MCF 10A (cell line): Measurements from ENCODE around the gene THRA. TPM values are rescaled to one million over a fixed set of nuclear protein-coding genes. Genes with fewer than 3 reads are reported as not detected.

Source experiments
- BruUV-seq: library from RNA; stranded (reverse); fragments of 400-500 nt; replicated peaks from 2 replicates; lab custom pipeline; 2021; lab: Mats Ljungman, UMichigan
- CTCF ChIA-PET: fragments of 300-600 bp; sonication (Branson Sonifier 250); formaldehyde crosslinking; extraction: SDS; loops from one replicate; lab custom pipeline; 2021; ENCODE audit warnings: antibody characterized with exemption, inconsistent platforms; lab: Yijun Ruan, JAX
- POLR2A ChIA-PET: fragments of 300-600, 350-650 bp; sonication (Branson Sonifier 250); formaldehyde crosslinking; extraction: SDS; loops from one replicate; lab custom pipeline; 2020; ENCODE audit warnings: antibody characterized with exemption, inconsistent platforms; lab: Yijun Ruan, JAX
- DNase-seq: peaks from one replicate; pipeline ENCODE4 v3.0.0-alpha.2; 2018; ENCODE audit not compliant: unreplicated experiment
- H3K27ac Mint-ChIP-seq: one replicate; pipeline ENCODE4 v1.8.0; 2022; ENCODE audit warnings: mild to moderate bottlenecking, low read depth, mixed read lengths; ENCODE audit not compliant: unreplicated experiment
- H3K27me3 Mint-ChIP-seq: one replicate; pipeline ENCODE4 v1.8.0; 2022; ENCODE audit warnings: mixed read lengths; ENCODE audit not compliant: insufficient read depth, unreplicated experiment
- H3K36me3 Mint-ChIP-seq: one replicate; pipeline ENCODE4 v1.8.0; 2022; ENCODE audit warnings: mild to moderate bottlenecking, moderate library complexity, mixed read lengths; ENCODE audit not compliant: insufficient read depth, unreplicated experiment
- H3K4me1 Mint-ChIP-seq: one replicate; pipeline ENCODE4 v1.8.0; 2022; ENCODE audit warnings: mixed read lengths; ENCODE audit not compliant: insufficient read depth, unreplicated experiment
- H3K4me3 Mint-ChIP-seq: one replicate; pipeline ENCODE4 v1.8.0; 2022; ENCODE audit warnings: mild to moderate bottlenecking, moderate library complexity, mixed read lengths; ENCODE audit not compliant: unreplicated experiment
- H3K9me3 Mint-ChIP-seq: one replicate; pipeline ENCODE4 v1.8.0; 2022; ENCODE audit warnings: mixed read lengths; ENCODE audit not compliant: unreplicated experiment
- CTCF ChIP-seq: fragments of 200-600 bp; IDR thresholded peaks from one replicate; pipeline ENCODE4 v1.8.0; 2022; ENCODE audit warnings: antibody characterized with exemption, mild to moderate bottlenecking; ENCODE audit not compliant: unreplicated experiment
- intact Hi-C: fragments of 100-400 bp; cut with micrococcal nuclease; formaldehyde crosslinking; loops from 2 replicates; pipeline ENCODE4 v1.14.1; 2022
- total RNA-seq: library from RNA; stranded (reverse); gene quantifications from 2 replicates; pipeline ENCODE4 v1.2.3, GENCODE V29; 2022

Gene THRA
- total RNA-seq, 1 experiment from 2014 or later, result 6.4 TPM

- ChIA-PET POLR2A (interaction anchor here (0.5 to 6.3 kb wide), 24 partner anchors 10 to 197 kb away, joined by 3 to 160 read pairs (median 5); partner anchors contain the start of genes CASC3, CSF3, MED24 and NR1D1), CTCF (interaction anchor here (1.0 to 3.4 kb wide), 10 partner anchors 10 to 186 kb away, joined by 3 to 38 read pairs (median 4); partner anchors contain the start of genes CASC3 and NR1D1)
- Mint-ChIP-seq H3K4me3 (peak overlapping the region; percentile 99), H3K27ac (peak overlapping the region; percentile 72), H3K36me3 (peaks cover 57% of the 10 kb centered on the region), H3K9me3 (no peaks in the 10 kb centered on the region), H3K4me1 (peaks cover 20% of the 10 kb centered on the region), H3K27me3 (no peaks in the 10 kb centered on the region)
- intact Hi-C loops, result loop anchor here (1.0 kb wide), 1 partner anchor 16 kb away; no protein-coding TSS in a partner anchor
- no peak for TF ChIP-seq CTCF
- DNase-seq, result no peak
- TSS peak; percentile 32 for BruUV-seq
Observed at GRCh38 chr17:40123811-40124114, 61.0 kb downstream of the THRA start.

- no TSS peak for BruUV-seq
Observed at GRCh38 chr17:40124279-40125141, 61.7 kb downstream of the THRA start.

GRCh38 chr17:40129498-40129897 lies 66.7 kb downstream of the THRA start:
- CTCF ChIA-PET, result interaction anchor here (0.6 kb wide), 1 partner anchor 14 kb away, joined by 3 read pairs; no protein-coding TSS in a partner anchor
- H3K4me3 Mint-ChIP-seq, result no peak overlapping the region
- BruUV-seq, result TSS peak; percentile 25
- POLR2A ChIA-PET, result interaction anchor here (0.8 to 3.0 kb wide), 3 partner anchors 10 to 16 kb away, joined by 3 to 17 read pairs (median 8); partner anchors contain the start of gene CASC3
- peaks cover 95% of the 10 kb centered on the region for H3K36me3 Mint-ChIP-seq
- no peak for DNase-seq
- H3K27ac Mint-ChIP-seq, result no peak overlapping the region
- TF ChIP-seq CTCF, result no peak
- no peaks in the 10 kb centered on the region for H3K9me3 Mint-ChIP-seq
- H3K27me3 Mint-ChIP-seq, result no peaks in the 10 kb centered on the region
- intact Hi-C loops, result no loop called here
- peaks cover 3% of the 10 kb centered on the region for H3K4me1 Mint-ChIP-seq

More at GRCh38 chr17:40124279-40125141, 61.7 kb downstream of the THRA start:
- H3K4me1 Mint-ChIP-seq, result peaks cover 20% of the 10 kb centered on the region
- POLR2A ChIA-PET, result interaction anchor here (0.6 to 6.3 kb wide), 22 partner anchors 9 to 283 kb away, joined by 3 to 160 read pairs (median 5); partner anchors contain the start of genes CASC3, CSF3, MED24 and NR1D1
- peaks cover 64% of the 10 kb centered on the region for H3K36me3 Mint-ChIP-seq
- no peak overlapping the region for H3K27ac Mint-ChIP-seq
- no peak for TF ChIP-seq CTCF
- no peaks in the 10 kb centered on the region for H3K9me3 Mint-ChIP-seq
- intact Hi-C loops, result loop anchor here (1.0 kb wide), 1 partner anchor 15 kb away; no protein-coding TSS in a partner anchor
- H3K4me3 Mint-ChIP-seq, result peak overlapping the region; percentile 99
- DNase-seq, result no peak
- CTCF ChIA-PET, result interaction anchor here (0.7 to 3.4 kb wide), 13 partner anchors 10 to 185 kb away, joined by 3 to 38 read pairs (median 4); partner anchors contain the start of gene CASC3
- no peaks in the 10 kb centered on the region for H3K27me3 Mint-ChIP-seq
